ENCODE results near the gene AQP12A. TPM values are rescaled to one million over a fixed set of nuclear protein-coding genes. Genes with fewer than 3 reads are reported as not detected.

The AQP12A gene
- total RNA-seq, 2 donors from 2014 or later = not detected

DNA sequence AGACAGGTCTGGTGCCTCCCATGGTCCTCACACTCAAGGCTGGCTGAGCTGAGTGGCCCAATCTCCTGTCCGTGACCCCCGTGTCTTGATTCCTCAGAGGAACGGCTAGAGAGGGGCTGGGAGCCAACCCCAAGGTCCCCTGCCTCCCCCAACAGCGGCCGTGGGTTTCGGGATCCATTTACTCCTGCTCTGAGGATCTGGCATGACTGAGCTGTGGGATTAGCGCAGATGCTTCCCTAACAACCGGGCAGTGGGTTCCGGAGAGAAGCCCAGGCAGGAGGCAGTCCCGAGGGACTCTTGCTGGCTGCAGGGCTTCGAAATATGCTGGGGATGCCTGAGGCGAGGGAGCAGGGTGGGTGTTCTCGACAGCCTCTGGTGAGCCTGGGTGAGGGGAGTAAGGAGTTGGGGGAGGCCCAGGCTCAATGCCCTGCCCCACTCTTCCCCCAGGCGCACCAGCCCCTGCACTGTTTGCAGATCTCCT is 47.5 kb upstream of the AQP12A start:
- H3K36me3 ChIP-seq = no peaks in the 10 kb centered on the region
- H3K27ac ChIP-seq = no peak overlapping the region
- WGBS = 52% methylated on average over 11 of the region's 14 CpGs
- intact Hi-C loops (cut with DNase I) = no loop called here
- TF ChIP-seq POLR2AphosphoS5 (IDR thresholded peaks at IDR 0.05) = no peak
- TF ChIP-seq POLR2A (IDR thresholded peaks at IDR 0.05) = no peak
- H3K9me3 ChIP-seq = no peaks in the 10 kb centered on the region
- H3K4me3 ChIP-seq = no peak overlapping the region
- H3K4me1 ChIP-seq (replicated peaks) = no peaks in the 10 kb centered on the region
- H3K27me3 ChIP-seq (replicated peaks; ENCODE audit: insufficient read depth) = peaks cover 6% of the 10 kb centered on the region
- DNase-seq (ENCODE audit: low spot score) = no peak

DNA sequence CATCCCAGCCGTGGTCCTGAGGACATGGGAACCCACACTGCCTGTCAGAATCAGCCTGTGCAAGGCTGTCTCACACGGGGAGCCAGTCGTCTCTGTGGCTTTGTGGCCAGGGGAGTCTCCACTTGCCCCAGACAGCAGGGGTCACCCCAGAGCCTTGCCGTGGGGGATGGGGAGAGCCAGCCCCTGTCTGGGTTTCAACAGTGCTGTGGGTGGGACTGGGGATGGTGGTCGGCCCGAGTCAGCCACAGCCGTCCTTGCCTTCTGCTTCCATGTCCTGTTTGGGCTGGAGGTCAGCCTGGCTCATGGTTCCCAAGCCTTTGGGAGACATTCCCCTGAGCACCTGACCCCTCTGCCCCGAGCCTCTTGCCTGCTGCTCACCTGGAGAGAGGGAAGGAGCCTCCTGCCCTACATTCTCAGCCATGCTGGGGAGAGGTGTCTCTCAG is 46.8 kb upstream of the AQP12A start:
- Histone ChIP-seq H3K4me3 (no peak overlapping the region), H3K36me3 (no peaks in the 10 kb centered on the region), H3K27ac (no peak overlapping the region), H3K27me3 (replicated peaks; ENCODE audit: insufficient read depth) (peaks cover 6% of the 10 kb centered on the region), H3K9me3 (no peaks in the 10 kb centered on the region), H3K4me1 (replicated peaks) (no peaks in the 10 kb centered on the region)
- DNase-seq (ENCODE audit: low spot score) = no peak
- 69% methylated on average over 8 of the region's 8 CpGs for WGBS
- intact Hi-C loops (cut with DNase I) = no loop called here
- no peak for TF ChIP-seq POLR2AphosphoS5 (IDR thresholded peaks at IDR 0.05)
- TF ChIP-seq, protein P1, sequence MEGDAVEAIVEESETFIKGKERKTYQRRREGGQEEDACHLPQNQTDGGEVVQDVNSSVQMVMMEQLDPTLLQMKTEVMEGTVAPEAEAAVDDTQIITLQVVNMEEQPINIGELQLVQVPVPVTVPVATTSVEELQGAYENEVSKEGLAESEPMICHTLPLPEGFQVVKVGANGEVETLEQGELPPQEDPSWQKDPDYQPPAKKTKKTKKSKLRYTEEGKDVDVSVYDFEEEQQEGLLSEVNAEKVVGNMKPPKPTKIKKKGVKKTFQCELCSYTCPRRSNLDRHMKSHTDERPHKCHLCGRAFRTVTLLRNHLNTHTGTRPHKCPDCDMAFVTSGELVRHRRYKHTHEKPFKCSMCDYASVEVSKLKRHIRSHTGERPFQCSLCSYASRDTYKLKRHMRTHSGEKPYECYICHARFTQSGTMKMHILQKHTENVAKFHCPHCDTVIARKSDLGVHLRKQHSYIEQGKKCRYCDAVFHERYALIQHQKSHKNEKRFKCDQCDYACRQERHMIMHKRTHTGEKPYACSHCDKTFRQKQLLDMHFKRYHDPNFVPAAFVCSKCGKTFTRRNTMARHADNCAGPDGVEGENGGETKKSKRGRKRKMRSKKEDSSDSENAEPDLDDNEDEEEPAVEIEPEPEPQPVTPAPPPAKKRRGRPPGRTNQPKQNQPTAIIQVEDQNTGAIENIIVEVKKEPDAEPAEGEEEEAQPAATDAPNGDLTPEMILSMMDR (IDR thresholded peaks at IDR 0.05) = no peak
- TF ChIP-seq POLR2A (IDR thresholded peaks at IDR 0.05) = no peak

DNA sequence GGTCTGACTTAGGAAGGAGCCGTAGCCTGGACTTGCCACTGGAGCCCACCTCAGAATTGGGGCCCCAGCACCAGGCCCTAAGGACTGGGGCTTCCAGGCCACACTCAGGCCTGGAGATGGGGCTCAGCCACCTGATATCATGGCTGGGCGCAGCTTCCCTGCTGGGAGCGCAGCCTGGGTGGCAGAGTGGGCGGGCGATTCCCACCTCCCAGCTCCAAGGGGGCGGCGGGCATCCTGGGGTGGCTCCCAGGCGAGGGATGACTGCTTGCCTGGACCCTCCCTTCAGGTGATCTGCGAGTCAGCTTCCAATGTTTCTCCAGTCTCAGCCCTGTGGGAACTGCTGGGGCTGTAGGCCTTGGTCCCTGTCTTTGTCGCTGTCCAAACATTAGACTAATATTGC is 46.3 kb upstream of the AQP12A start:
- no peaks in the 10 kb centered on the region for H3K36me3 ChIP-seq
- H3K4me3 ChIP-seq = no peak overlapping the region
- intact Hi-C loops (cut with DNase I) = no loop called here
- TF ChIP-seq POLR2A (IDR thresholded peaks at IDR 0.05) (no peak), POLR2AphosphoS5 (IDR thresholded peaks at IDR 0.05) (no peak)
- TF ChIP-seq, protein P1 (IDR thresholded peaks at IDR 0.05) = no peak
- H3K9me3 ChIP-seq = no peaks in the 10 kb centered on the region
- H3K4me1 ChIP-seq (replicated peaks) = no peaks in the 10 kb centered on the region
- no peak overlapping the region for H3K27ac ChIP-seq
- DNase-seq (ENCODE audit: low spot score) = no peak
- WGBS = 86% methylated on average over 10 of the region's 10 CpGs
- H3K27me3 ChIP-seq (replicated peaks; ENCODE audit: insufficient read depth) = peaks cover 6% of the 10 kb centered on the region

DNA sequence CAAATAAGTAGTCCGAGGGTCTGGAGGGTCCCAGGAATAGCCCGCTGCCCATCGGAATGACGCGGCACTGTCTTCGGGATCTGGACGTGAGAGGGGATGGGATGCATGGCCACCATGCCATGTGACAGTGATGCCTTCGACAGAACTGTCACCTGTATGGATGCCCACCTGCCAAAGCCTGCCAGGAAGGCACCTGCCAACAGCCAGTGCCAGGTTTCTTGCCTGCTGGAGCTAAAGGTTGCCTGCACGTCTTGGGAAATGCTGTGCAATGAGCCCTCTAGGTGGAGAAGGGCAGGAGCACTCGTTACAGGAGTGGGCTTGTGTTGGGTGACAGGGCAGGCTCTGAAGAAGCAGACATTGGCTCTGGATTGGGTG is 45.9 kb upstream of the AQP12A start:
- Histone ChIP-seq H3K27ac (no peak overlapping the region), H3K27me3 (replicated peaks; ENCODE audit: insufficient read depth) (peaks cover 6% of the 10 kb centered on the region), H3K4me1 (replicated peaks) (no peaks in the 10 kb centered on the region), H3K36me3 (no peaks in the 10 kb centered on the region), H3K4me3 (no peak overlapping the region), H3K9me3 (no peaks in the 10 kb centered on the region)
- WGBS = 86% methylated on average over 10 of the region's 10 CpGs
- intact Hi-C loops (cut with DNase I) = no loop called here
- TF ChIP-seq POLR2AphosphoS5 (IDR thresholded peaks at IDR 0.05) (no peak), POLR2A (IDR thresholded peaks at IDR 0.05) (no peak)
- TF ChIP-seq, protein P1 (IDR thresholded peaks at IDR 0.05) = no peak
- no peak for DNase-seq (ENCODE audit: low spot score)

DNA sequence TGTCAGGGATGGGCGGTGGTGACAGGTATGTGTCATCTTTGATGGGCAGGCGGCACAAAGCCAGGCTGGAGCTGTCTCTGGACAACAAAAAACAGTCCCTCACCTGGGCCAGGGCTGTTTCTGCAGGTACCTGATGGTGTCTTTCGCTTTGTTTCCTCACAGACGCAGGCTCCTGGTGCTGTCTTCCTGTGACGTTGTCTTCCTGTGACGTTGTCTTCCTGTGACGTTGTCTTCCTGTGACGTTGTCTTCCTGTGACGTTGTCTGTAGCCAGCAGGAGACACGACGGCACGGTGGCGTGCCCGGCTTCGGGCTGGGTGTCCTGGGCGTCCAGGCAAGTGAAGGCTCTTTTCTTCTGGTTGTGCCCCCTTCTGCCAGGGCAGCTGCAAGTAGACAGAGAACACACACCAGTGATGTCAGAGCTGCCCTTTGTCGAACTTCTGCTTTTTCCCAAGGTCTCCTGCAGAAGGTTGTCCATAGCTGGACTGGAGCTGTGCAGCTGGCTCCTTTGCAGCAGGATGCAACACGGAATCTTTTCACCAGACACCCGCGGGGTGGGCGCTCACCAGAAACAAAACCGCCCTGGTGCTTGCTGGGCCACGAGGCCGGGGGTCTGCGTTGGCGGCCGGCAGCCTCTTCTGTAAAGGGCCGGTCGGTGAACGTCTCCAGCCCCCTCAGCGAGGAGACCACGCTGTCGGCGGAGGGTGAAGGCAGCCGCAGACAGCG is 45.3 kb upstream of the AQP12A start:
- no peaks in the 10 kb centered on the region for H3K9me3 ChIP-seq
- intact Hi-C loops (cut with DNase I) = no loop called here
- no peaks in the 10 kb centered on the region for H3K4me1 ChIP-seq (replicated peaks)
- no peak for DNase-seq (ENCODE audit: low spot score)
- WGBS = 84% methylated on average over 36 of the region's 36 CpGs
- H3K27me3 ChIP-seq (replicated peaks; ENCODE audit: insufficient read depth) = peaks cover 6% of the 10 kb centered on the region
- no peak overlapping the region for H3K4me3 ChIP-seq
- TF ChIP-seq POLR2A (IDR thresholded peaks at IDR 0.05) (no peak), POLR2AphosphoS5 (IDR thresholded peaks at IDR 0.05) (no peak)
- TF ChIP-seq, protein P1 (IDR thresholded peaks at IDR 0.05) = no peak
- no peaks in the 10 kb centered on the region for H3K36me3 ChIP-seq
- no peak overlapping the region for H3K27ac ChIP-seq

Measured in prostate gland (tissue), 2 donors.